Right lobe of liver (tissue), 6 donors: Measurements from ENCODE around the gene PIF1. TPM values are rescaled to one million over a fixed set of nuclear protein-coding genes. Genes with fewer than 3 reads are reported as not detected.

Experiments
- ATAC-seq, 4 donors: fragments of 200-7000 bp; cut with Tn5 transposase; one replicate each; pipeline ENCODE4 v1.9.1; 2020; ENCODE audit warnings: mild to moderate bottlenecking in 4 of 4, moderate library complexity in 4 of 4
- DNase-seq, 3 donors: peaks; one replicate each; pipeline ENCODE4 v3.0.0-alpha.2; 2020
- H3K27ac ChIP-seq, 3 donors: fragments of 200-600 bp; one replicate each; pipeline ENCODE4 v1.8.0; 2022
- H3K27me3 ChIP-seq, 2 donors: fragments of 200-600 bp; one replicate each; pipeline ENCODE4 v1.8.0; 2022
- H3K36me3 ChIP-seq, 4 donors: fragments of 200-600 bp; sonication (generic) in 1 of 4; one replicate each; pipeline versions ENCODE4 v1.5.1 to v1.8.0; 2017 to 2022; ENCODE audit warnings: control low read depth in 1 of 4
- H3K4me1 ChIP-seq, 4 donors: fragments of 200-600 bp; sonication (generic) in 1 of 4; one replicate each; pipeline versions ENCODE4 v1.5.1 to v1.8.0; 2017 to 2022; ENCODE audit warnings: control low read depth in 1 of 4
- H3K4me3 ChIP-seq, 3 donors: fragments of 200-600 bp; one replicate each; pipeline ENCODE4 v1.8.0; 2022
- H3K9me3 ChIP-seq, 4 donors: fragments of 200-600 bp; sonication (generic) in 1 of 4; one replicate each; pipeline versions ENCODE4 v1.5.1 to v1.8.0; 2017 to 2022; ENCODE audit warnings: control low read depth in 1 of 4
- CTCF ChIP-seq, 4 donors: fragments of 200-600 bp in 3 of 4; fragments of 450-650 bp in 1 of 4; IDR thresholded peaks; one replicate each; pipeline versions ENCODE4 v1.5.1 to v1.8.0; 2016 to 2022; ENCODE audit warnings: antibody characterized with exemption in 4 of 4, mild to moderate bottlenecking in 2 of 4
- POLR2A ChIP-seq: fragments of 450-650 bp; IDR thresholded peaks from one replicate; pipeline ENCODE4 v1.6.1; 2017; ENCODE audit warnings: antibody characterized with exemption, mild to moderate bottlenecking
- WGBS: methylation state at CpG from one replicate; pipeline ENCODE4 v1.1.6; 2018; ENCODE audit warnings: low coverage, low lambda C conversion rate; ENCODE audit not compliant: insufficient coverage; ENCODE audit errors: missing lambda C conversion rate; 5-methylcytosine and 5-hydroxymethylcytosine counted together
- intact Hi-C, 2 donors: fragments of 100-400 bp; cut with DNase I; formaldehyde crosslinking; loops; one replicate each; pipeline versions ENCODE4 v1.11.2 to v1.14.1; 2022
- total RNA-seq, 6 experiments: library from RNA; depleted of rRNA in 2 of 6; stranded (reverse); fragments of >200 nt in 2 of 6; fragmentation: NEBNext Ultra II Directional in 3 of 6; extraction: Animal tissue kit (Norgen Biotek cat#: 25700) in 3 of 6; gene quantifications; one replicate each; pipeline versions ENCODE4 v1.1.0 to v1.2.4, GENCODE V29; 2016 to 2023
- donor health status: DM: no; HTN: yes; CAD: no.
- donor health status: DM: no; HTN: no; CAD: no.
- donor health status: DM: no; HTN: no; CAD: no.
- donor health status: DM: no; HTN: yes; CAD: no.
- donor health status: DM: no; HTN: yes; CAD: no.

The PIF1 gene
- total RNA-seq, 6 experiments from 2014 or later = 0.11 to 1.00 (median 0.36) TPM

GRCh38 chr15:64783796-64784195, 41.7 kb downstream of the PIF1 start:
- Histone ChIP-seq H3K27ac (no peak overlapping the region), H3K36me3 (no peaks in the 10 kb centered on the region), H3K9me3 (no peaks in the 10 kb centered on the region), H3K4me1 (peaks cover 0 to 36% (median 20%) of the 10 kb centered on the region in 4 donors), H3K27me3 (no peaks in the 10 kb centered on the region), H3K4me3 (no peak overlapping the region)
- ATAC-seq (peak; percentile 55 to 68 (median 59)), DNase-seq (peak in 1 of 3 donors; percentile 69)
- TF ChIP-seq CTCF (IDR thresholded peaks at IDR 0.05) (no peak), POLR2A (no peak)
- intact Hi-C loops = no loop called here
- 74% methylated on average over 3 of the region's 4 CpGs for WGBS

GRCh38 chr15:64782751-64783150, 42.7 kb downstream of the PIF1 start:
- H3K27me3 ChIP-seq = no peaks in the 10 kb centered on the region
- H3K36me3 ChIP-seq = no peaks in the 10 kb centered on the region
- TF ChIP-seq POLR2A (no peak), CTCF (IDR thresholded peaks at IDR 0.05) (no peak)
- no peak overlapping the region for H3K4me3 ChIP-seq
- peak; percentile 84 to 87 (median 85) for ATAC-seq
- peak; percentile 40 to 78 (median 68) for DNase-seq
- WGBS = 21% methylated on average over 5 of the region's 5 CpGs
- H3K9me3 ChIP-seq = no peaks in the 10 kb centered on the region
- intact Hi-C loops = no loop called here
- peak overlapping the region in 2 of 3 donors; percentile 47 to 69 for H3K27ac ChIP-seq
- peaks cover 0 to 36% (median 20%) of the 10 kb centered on the region in 4 donors for H3K4me1 ChIP-seq

GRCh38 chr15:64781299-64781698, 44.1 kb downstream of the PIF1 start:
- ATAC-seq = peak; percentile 68 to 81 (median 77)
- Histone ChIP-seq H3K27ac (peak overlapping the region in 1 of 3 donors; percentile 47), H3K9me3 (no peaks in the 10 kb centered on the region), H3K27me3 (no peaks in the 10 kb centered on the region), H3K4me1 (peaks cover 0 to 37% (median 20%) of the 10 kb centered on the region in 4 donors), H3K36me3 (no peaks in the 10 kb centered on the region), H3K4me3 (no peak overlapping the region)
- DNase-seq = peak in 2 of 3 donors; percentile 72 to 75
- WGBS = 56% methylated on average over 5 of the region's 6 CpGs
- TF ChIP-seq POLR2A (no peak), CTCF (IDR thresholded peaks at IDR 0.05) (no peak)
- intact Hi-C loops = no loop called here

- Histone ChIP-seq H3K4me3 (no peak overlapping the region), H3K27ac (peak overlapping the region in 1 of 3 donors; percentile 47), H3K27me3 (no peaks in the 10 kb centered on the region), H3K9me3 (no peaks in the 10 kb centered on the region), H3K4me1 (peaks cover 0 to 41% (median 23%) of the 10 kb centered on the region in 4 donors), H3K36me3 (no peaks in the 10 kb centered on the region)
- WGBS = 72% methylated on average over 7 of the region's 8 CpGs
- DNase-seq = no peak
- no peak for TF ChIP-seq POLR2A
- TF ChIP-seq CTCF (IDR thresholded peaks at IDR 0.05) = no peak
- intact Hi-C loops = no loop called here
- ATAC-seq = no peak
Observed at GRCh38 chr15:64780600-64781156, 44.8 kb downstream of the PIF1 start.
